ENCODE results near the gene ITPR2.

ITPR2 gene

DNA sequence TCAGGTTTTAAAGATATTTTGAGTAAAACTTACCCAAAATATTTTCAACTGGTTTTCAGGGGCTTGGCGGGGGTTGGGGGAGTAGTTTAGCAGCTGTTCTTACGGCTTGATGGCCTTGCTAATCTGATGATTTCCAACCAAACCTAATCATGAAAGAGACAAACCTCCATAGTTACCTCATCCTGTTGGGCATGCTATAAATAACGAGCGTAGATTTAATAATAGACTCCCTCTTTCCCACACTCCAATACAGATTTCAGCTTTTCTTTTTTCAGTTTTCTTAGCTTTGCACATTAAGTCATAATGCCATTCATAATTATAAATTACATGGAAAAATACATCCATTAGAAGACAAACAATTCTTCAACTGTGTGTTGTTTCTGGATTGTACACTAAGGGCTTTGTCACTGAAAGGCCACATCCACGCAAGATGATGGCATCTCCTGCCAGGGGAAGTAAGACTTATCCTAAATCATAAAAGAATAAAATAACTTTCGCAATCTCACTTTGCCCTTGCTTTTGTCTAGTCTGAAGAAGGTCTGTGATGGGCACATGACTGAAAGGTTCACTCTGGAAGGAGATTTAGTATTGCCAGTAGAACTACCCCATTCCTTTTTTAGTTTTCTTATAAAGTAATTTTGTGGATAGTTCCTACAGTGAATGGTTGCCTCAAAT is 23.2 kb downstream of the ITPR2 start:
- no peak for FAIRE-seq
- TF ChIP-seq TAF1 (IDR thresholded peaks at IDR 0.05; ENCODE audit: low read depth, low read length) (no peak), SPI1 (IDR thresholded peaks at IDR 0.05; ENCODE audit: low read depth, low read length) (no peak), POU2F2 (IDR thresholded peaks at IDR 0.05; ENCODE audit: low read depth, low read length) (no peak), POLR2A (IDR thresholded peaks at IDR 0.05; ENCODE audit: low read depth, low read length) (no peak)
- DNase-seq (ENCODE audit: insufficient read length, low spot score), result no peak

DNA sequence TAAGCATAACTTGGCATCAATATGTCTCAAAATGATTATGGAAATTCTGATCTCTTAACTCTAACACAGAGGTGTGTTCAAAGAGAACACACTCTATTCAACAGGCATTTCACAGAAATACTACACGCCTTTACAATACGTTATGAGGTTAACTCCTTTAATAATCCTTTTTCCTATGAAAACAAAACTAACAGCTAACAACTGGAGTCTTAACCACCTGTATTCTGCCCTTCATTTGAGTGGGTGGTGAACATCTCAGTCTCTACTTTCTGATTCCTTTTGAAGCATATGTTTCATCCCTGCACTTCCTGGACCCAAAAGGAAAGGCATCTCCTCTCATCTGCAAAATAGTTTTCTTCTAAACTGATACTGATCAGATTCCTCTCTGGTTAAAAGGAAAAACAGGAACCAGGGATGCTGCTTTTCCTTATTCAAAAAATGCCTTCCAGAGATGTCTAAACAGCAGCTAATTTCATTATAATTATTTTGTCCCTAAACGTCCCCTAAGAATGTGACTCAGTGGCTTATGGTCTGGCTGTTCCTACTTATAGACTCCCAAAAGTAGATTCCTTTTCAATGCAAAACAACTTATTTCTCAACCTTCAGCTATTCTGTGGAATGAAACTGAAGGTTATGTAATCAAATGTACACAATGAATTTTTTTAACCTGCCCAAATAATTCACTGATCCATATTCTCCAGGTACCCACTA is 24.1 kb downstream of the ITPR2 start:
- TF ChIP-seq POLR2AphosphoS5 (IDR thresholded peaks at IDR 0.05; ENCODE audit: low read depth, low read length), result no peak
- TF ChIP-seq PAX5 (IDR thresholded peaks at IDR 0.05; ENCODE audit: insufficient read depth, low read length, severe bottlenecking), result no peak
- TF ChIP-seq SPI1 (IDR thresholded peaks at IDR 0.05; ENCODE audit: low read depth, low read length), result no peak
- no peak for TF ChIP-seq POU2F2 (IDR thresholded peaks at IDR 0.05; ENCODE audit: low read depth, low read length)
- no peak for TF ChIP-seq TAF1 (IDR thresholded peaks at IDR 0.05; ENCODE audit: low read depth, low read length)
- TF ChIP-seq POLR2A (IDR thresholded peaks at IDR 0.05; ENCODE audit: low read depth, low read length), result no peak
- DNase-seq (ENCODE audit: insufficient read length, low spot score) (no peak), FAIRE-seq (peak; percentile 52)

DNA sequence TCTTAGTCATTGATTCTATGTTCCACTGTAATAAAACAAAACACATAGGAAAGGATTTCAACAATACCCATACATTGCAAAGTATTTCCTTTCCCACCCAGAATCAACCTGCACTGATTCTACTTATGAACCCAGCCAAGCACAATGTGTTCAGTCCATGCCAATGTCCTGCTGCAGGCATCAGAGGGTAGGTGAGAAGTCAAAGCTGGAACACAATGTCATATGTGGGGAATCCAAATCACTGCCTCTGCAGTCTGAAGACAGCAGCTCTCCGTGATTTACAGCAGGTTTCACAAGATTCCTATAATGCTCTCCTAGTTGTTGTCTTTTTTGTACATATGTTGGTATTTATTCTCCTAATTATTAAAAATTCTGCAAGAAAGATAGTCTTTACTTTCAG is 25.7 kb downstream of the ITPR2 start:
- FAIRE-seq (no peak), DNase-seq (ENCODE audit: insufficient read length, low spot score) (no peak)
- TF ChIP-seq PAX5 (IDR thresholded peaks at IDR 0.05; ENCODE audit: insufficient read depth, low read length, severe bottlenecking) (no peak), POLR2AphosphoS5 (IDR thresholded peaks at IDR 0.05; ENCODE audit: low read depth, low read length) (no peak), SPI1 (IDR thresholded peaks at IDR 0.05; ENCODE audit: low read depth, low read length) (no peak), POLR2A (IDR thresholded peaks at IDR 0.05; ENCODE audit: low read depth, low read length) (no peak), TAF1 (IDR thresholded peaks at IDR 0.05; ENCODE audit: low read depth, low read length) (no peak), POU2F2 (IDR thresholded peaks at IDR 0.05; ENCODE audit: low read depth, low read length) (no peak)

DNA sequence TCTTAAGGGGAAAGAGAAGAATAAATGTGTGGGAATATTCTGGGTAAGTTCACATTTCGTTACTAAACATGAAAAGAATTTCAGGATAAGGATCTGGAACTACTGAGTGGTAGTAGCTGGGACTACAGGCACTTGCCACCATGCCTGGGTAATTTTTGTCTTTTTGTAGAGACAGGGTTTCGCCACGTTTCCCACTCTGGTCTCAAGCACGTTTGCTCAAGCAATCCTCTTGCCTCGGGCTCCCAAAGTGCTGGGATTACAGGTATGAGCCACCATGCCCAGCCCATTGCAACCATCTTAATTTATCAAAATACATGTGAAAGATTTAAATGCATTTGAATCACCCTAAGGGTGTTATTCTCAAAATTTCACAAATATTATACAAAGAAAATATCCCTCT is 26.4 kb downstream of the ITPR2 start:
- DNase-seq (ENCODE audit: insufficient read length, low spot score) (no peak), FAIRE-seq (no peak)
- TF ChIP-seq TAF1 (IDR thresholded peaks at IDR 0.05; ENCODE audit: low read depth, low read length), result no peak
- TF ChIP-seq SPI1 (IDR thresholded peaks at IDR 0.05; ENCODE audit: low read depth, low read length), result no peak
- TF ChIP-seq PAX5 (IDR thresholded peaks at IDR 0.05; ENCODE audit: insufficient read depth, low read length, severe bottlenecking), result no peak
- TF ChIP-seq POU2F2 (IDR thresholded peaks at IDR 0.05; ENCODE audit: low read depth, low read length), result no peak
- no peak for TF ChIP-seq POLR2A (IDR thresholded peaks at IDR 0.05; ENCODE audit: low read depth, low read length)
- no peak for TF ChIP-seq POLR2AphosphoS5 (IDR thresholded peaks at IDR 0.05; ENCODE audit: low read depth, low read length)

DNA sequence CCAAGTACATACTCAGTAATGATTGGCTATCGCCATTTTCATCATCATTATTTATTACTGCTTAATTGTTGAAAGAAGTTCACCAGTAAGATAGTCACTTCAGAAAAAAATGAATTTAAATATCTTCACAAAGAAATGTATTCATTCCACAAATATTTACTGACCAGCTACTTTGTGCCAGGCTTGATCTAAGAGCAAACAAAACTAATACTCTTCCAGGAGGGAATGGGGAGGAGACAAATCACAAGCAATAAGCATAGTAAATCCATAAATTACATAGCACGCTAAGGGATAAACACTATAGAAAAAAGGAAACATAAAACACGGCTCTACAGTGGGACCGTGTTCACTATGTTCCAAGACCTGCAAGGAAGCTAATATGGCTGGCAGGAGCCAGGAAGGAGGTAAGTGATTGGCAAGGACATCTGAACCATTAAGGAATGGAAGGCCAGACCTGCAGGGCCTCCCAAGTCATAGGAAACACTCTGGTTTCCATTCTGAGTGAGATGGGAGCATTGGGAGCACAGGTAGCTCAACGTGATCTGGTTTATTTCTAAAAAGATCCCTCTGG is 27.5 kb downstream of the ITPR2 start:
- no peak for TF ChIP-seq POLR2AphosphoS5 (IDR thresholded peaks at IDR 0.05; ENCODE audit: low read depth, low read length)
- DNase-seq (ENCODE audit: insufficient read length, low spot score), result no peak
- FAIRE-seq, result no peak

DNA sequence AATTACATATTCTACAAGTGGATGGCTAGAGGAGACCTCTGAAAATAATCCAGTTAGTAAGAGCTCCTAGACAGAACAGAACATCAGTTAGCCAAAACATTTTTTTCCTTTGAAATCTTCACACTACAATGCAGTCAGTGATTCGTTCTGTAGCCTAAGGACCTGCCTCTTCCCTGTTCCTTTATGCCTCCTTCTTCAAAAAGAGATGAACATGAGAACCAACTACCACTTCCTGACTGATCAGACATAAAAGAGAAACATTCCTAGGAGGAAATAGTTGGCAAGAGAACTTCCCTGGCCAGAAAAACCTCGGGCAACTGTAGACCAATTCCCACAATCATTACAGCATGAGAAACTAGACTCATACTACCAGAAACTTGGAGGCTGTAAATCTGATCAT is 29.4 kb downstream of the ITPR2 start:
- FAIRE-seq (no peak), DNase-seq (ENCODE audit: insufficient read length, low spot score) (no peak)
- no peak for TF ChIP-seq PAX5 (IDR thresholded peaks at IDR 0.05; ENCODE audit: insufficient read depth, low read length, severe bottlenecking)
- TF ChIP-seq POLR2AphosphoS5 (IDR thresholded peaks at IDR 0.05; ENCODE audit: low read depth, low read length), result no peak
- TF ChIP-seq TAF1 (IDR thresholded peaks at IDR 0.05; ENCODE audit: low read depth, low read length), result no peak
- no peak for TF ChIP-seq POU2F2 (IDR thresholded peaks at IDR 0.05; ENCODE audit: low read depth, low read length)
- no peak for TF ChIP-seq SPI1 (IDR thresholded peaks at IDR 0.05; ENCODE audit: low read depth, low read length)
- TF ChIP-seq POLR2A (IDR thresholded peaks at IDR 0.05; ENCODE audit: low read depth, low read length), result no peak

DNA sequence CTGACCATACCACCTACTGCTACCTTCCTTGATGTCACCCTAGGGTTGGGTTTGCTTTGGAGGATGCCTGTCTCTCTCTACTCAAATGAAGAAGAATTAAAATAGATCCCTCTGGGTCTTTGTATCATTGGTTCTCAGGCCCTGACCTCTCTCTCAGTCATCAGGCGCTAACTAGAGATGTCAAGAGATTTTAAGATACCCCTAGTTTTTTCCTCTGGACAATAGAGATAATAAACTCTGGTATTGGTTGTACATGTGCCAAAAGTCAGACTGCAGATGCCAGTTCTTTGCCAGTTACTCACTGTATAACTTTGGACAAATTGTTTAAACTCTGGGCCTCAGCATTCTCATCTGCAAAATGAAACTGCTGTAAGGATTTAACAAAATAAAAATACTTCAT is 31.5 kb downstream of the ITPR2 start:
- no peak for TF ChIP-seq POU2F2 (IDR thresholded peaks at IDR 0.05; ENCODE audit: low read depth, low read length)
- FAIRE-seq (no peak), DNase-seq (ENCODE audit: insufficient read length, low spot score) (no peak)

DNA sequence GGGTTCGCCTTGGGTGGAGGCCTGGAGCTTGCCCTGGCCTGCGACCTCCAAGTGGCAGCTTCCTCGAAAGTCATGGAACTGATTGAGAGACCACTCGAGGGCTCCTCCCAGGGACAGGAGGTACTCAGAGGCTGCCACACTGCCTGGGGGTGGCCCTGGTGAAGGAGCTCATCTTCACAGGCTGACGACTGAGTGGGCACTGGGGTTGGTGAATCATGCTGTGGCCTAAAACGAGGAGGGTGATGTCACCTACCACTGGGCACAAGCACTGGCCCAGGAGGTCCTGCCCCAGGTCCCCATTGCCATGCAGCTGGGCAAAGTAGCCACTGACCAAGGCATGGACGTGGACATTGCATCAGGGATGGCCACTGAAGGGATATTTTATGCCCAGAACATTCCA is 32.1 kb downstream of the ITPR2 start:
- TF ChIP-seq POU2F2 (IDR thresholded peaks at IDR 0.05; ENCODE audit: low read depth, low read length) (no peak), POLR2AphosphoS5 (IDR thresholded peaks at IDR 0.05; ENCODE audit: low read depth, low read length) (no peak), SPI1 (IDR thresholded peaks at IDR 0.05; ENCODE audit: low read depth, low read length) (no peak), POLR2A (IDR thresholded peaks at IDR 0.05; ENCODE audit: low read depth, low read length) (no peak), TAF1 (IDR thresholded peaks at IDR 0.05; ENCODE audit: low read depth, low read length) (no peak), PAX5 (IDR thresholded peaks at IDR 0.05; ENCODE audit: insufficient read depth, low read length, severe bottlenecking) (no peak)
- no peak for DNase-seq (ENCODE audit: insufficient read length, low spot score)
- FAIRE-seq, result no peak

DNA sequence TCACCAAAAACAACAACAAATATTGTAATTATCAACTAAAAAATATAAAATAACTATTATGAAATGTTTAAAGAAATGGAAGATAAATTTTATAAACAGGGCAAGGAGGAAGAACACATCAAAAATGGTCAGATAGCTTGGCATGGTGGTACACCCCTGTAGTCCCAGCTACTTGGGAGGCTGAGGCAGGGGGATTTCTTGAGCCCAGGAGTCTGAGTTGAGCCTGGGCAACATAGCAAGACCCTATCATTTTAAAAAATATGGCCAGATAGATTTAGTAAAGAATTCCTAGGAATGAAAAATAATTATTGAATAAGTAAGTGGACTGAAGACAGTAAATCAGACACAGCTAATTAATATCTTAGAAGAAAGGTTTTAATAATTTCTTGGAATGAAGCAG is 32.6 kb downstream of the ITPR2 start:
- DNase-seq (ENCODE audit: insufficient read length, low spot score) (no peak), FAIRE-seq (no peak)
- TF ChIP-seq SPI1 (IDR thresholded peaks at IDR 0.05; ENCODE audit: low read depth, low read length), result no peak
- no peak for TF ChIP-seq PAX5 (IDR thresholded peaks at IDR 0.05; ENCODE audit: insufficient read depth, low read length, severe bottlenecking)
- TF ChIP-seq POLR2AphosphoS5 (IDR thresholded peaks at IDR 0.05; ENCODE audit: low read depth, low read length), result no peak
- TF ChIP-seq POU2F2 (IDR thresholded peaks at IDR 0.05; ENCODE audit: low read depth, low read length), result no peak
- no peak for TF ChIP-seq POLR2A (IDR thresholded peaks at IDR 0.05; ENCODE audit: low read depth, low read length)
- TF ChIP-seq TAF1 (IDR thresholded peaks at IDR 0.05; ENCODE audit: low read depth, low read length), result no peak

DNA sequence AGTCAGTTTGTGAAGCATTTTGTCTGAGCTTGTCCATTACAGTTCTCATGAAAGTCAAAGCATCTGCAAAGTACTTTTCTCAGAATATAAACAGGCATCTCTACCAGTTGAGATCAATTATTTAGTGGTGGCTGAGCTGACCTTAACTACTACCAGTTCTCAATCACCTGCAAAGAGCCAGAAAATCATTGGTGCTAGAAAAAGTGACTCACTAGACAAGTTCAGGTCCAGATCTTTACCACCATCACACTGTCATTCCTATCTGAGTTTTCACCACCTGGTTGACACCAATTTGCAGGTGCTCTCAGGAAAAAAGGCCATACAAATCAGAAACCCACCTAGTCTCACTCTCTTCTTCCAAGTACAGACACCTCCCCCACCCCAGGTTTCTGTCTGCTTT is 33.3 kb downstream of the ITPR2 start:
- DNase-seq (ENCODE audit: insufficient read length, low spot score) (no peak), FAIRE-seq (peak; percentile 78)
- no peak for TF ChIP-seq TAF1 (IDR thresholded peaks at IDR 0.05; ENCODE audit: low read depth, low read length)
- TF ChIP-seq POLR2A (IDR thresholded peaks at IDR 0.05; ENCODE audit: low read depth, low read length), result no peak
- TF ChIP-seq PAX5 (IDR thresholded peaks at IDR 0.05; ENCODE audit: insufficient read depth, low read length, severe bottlenecking), result no peak
- no peak for TF ChIP-seq POU2F2 (IDR thresholded peaks at IDR 0.05; ENCODE audit: low read depth, low read length)
- TF ChIP-seq SPI1 (IDR thresholded peaks at IDR 0.05; ENCODE audit: low read depth, low read length), result no peak
- no peak for TF ChIP-seq POLR2AphosphoS5 (IDR thresholded peaks at IDR 0.05; ENCODE audit: low read depth, low read length)

Measured in GM12891 (cell line).